ENCODE data around the gene COL20A1. TPM values are rescaled to one million over a fixed set of nuclear protein-coding genes. Genes with fewer than 3 reads are reported as not detected.

The COL20A1 gene
- total RNA-seq = not detected in 2 replicates

DNA sequence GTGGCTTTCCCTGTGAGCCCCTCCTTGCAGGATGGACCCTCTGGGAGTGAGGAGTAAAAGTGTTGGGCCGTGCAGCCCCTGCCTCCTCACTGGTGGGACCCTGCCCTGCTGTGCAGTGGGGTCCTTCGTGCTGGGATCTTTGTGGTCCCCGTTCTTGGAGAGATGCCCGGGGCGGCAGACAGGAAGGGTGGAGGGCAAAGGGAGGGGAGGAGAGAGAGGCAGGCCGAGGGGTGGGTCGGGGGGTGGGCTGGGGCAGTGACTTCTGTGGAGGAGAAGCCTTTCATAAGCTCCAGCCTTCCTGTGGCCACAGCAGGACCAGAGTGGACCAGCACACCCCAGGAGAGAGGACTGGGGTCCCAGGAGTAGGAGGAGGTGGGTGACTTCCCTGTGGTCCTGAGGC lies at the start of gene COL20A1:
TSS of gene COL20A1 (plus strand) at position 283 of the 400 bp plus-strand sequence. CDS start 1,922 bp downstream, outside the sequence.

DNA sequence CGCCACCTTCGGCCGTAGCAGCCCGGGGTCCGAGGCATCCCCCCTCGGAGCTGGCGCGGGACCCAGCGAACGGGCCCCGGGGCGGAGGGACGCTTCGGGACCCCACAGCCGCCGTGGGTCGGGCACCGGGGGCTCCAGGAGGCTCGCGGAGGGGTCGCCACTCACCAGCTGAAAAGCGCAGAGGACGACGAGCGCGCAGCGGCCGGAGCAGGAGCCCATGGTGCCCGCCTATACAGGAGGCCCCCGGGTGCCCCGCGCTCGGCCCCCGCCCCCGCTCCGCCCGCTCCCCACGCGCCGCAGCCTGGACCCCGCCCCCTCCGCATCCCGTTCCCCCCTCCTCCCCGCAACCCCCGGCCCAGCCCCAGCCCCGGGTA lies 38.8 kb upstream of the COL20A1 start, which contains the start of gene NKAIN4:
TSS of gene NKAIN4 (minus strand) at position 232 of the 374 bp plus-strand sequence. CDS start at position 219, 13 bp downstream.

DNA sequence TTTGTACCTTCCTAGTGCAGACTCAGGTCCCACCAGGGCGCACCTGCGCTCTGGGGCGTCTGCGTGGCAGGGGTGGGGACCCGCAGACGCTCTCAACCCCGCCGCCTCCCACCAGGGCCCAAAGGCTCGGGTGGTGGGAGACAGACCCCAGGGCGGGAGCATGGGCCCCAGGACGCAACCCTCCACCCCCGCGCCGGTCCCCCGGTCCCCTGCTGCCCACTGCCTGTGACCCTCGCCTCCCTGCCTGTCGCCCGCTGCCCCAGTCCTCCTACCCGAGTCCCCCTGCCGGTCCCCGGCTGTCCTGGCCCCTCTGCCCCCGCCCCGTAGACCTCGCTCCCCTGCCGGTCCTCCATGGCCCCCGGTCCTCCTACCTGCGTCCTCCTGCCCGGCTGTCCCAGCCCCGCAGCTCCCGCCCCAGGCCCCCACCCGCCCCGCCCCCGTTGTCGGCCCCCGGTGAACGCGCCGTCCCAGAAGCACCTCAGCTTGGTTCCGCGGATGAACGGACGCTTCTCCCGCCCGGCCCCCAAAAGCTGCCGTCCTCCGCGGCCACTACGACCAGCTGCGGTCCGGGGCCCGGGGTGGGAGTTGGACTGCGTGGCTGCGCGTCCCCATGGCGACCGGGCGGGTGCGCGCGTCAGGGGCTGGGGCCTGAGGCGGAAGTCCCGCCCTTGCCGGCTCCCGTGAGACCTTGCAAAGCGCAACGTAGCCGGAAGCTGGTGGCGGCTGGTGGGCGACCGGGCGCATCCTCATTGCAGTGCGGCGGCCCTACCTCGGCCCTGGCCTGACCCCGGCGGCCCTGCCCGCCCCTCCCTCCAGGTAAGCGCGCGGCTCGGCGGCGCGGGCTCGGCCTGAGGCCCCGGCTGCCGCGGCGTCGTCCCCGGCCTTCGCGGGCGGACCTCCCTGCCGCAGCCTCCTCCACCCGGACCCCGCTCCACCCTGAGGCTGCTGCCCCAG lies 20.6 kb upstream of the COL20A1 start, which contains the start of gene ARFGAP1:
TSS of gene ARFGAP1 (plus strand) at position 709 of the 954 bp plus-strand sequence. CDS start 2,768 bp downstream, outside the sequence.

DNA sequence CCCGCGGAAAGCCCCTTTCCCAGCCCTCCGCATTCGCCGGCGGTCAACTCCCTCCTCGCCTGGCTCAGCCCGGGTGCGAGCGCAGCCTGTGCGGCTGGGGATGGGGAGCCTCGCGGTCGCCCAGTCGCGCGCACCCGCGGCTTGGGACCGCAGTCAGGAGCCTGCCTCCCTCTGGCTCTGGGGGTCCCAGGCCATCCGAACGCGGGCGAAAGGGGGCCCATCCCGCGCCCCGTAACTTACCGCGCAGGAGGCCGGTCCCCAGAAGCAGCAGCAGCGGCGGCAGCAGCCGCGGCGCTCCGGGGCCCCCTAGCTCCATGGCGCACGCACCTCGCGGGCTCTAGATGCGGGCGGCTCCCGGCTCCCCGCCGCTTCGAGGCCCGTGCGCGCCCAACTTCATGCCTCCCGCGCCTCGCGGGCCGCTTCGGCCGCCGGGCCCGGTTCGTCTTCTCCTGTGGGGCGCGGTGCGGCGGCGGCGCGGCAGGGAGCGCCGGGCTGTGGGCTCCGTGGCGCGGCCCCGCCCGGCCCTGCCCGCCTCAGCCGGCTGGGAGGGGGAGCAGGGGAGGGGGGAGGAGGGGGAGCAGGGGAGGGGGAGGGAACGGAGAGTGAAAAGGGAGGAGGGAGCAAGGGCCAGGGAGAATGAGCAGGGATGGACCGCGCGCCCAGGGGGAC lies 68.0 kb downstream of the COL20A1 start, which contains the start of gene CHRNA4:
TSS of gene CHRNA4 (minus strand) at position 500 of the 669 bp plus-strand sequence. CDS start at position 316, 184 bp downstream.

Other genes starting within 250 kb of the COL20A1 start
- gene YTHDF1, start 77.1 kb upstream of the COL20A1 start, total RNA-seq = 15.1 and 28.6 TPM in 2 replicates
- gene BIRC7, start 57.3 kb upstream of the COL20A1 start, total RNA-seq = not detected in 2 replicates
- not detected in 2 replicates for gene NKAIN4, start 38.7 kb upstream of the COL20A1 start, total RNA-seq
- 32.7 and 68.0 TPM in 2 replicates for gene ARFGAP1, start 20.4 kb upstream of the COL20A1 start, total RNA-seq
- gene CHRNA4, start 68.2 kb downstream of the COL20A1 start, total RNA-seq = 0.06 TPM in 1 of 2 replicates, not detected in the other
- not detected in 2 replicates for gene KCNQ2, start 179.5 kb downstream of the COL20A1 start, total RNA-seq
- gene EEF1A2, start 205.9 kb downstream of the COL20A1 start, total RNA-seq = 0.49 and 27.1 TPM in 2 replicates
- gene PPDPF, start 227.6 kb downstream of the COL20A1 start, total RNA-seq = 10.7 and 13.3 TPM in 2 replicates
- gene PTK6, start 244.2 kb downstream of the COL20A1 start, total RNA-seq = 0.13 TPM in 1 of 2 replicates, not detected in the other